HG03460 (cell line): ENCODE results near the gene ERN1.

Experiments
- ATAC-seq: cut with Tn5 transposase; IDR thresholded peaks from one replicate; pipeline ENCODE4 v1.9.1; 2021; ENCODE audit not compliant: unreplicated experiment

ERN1 gene

DNA sequence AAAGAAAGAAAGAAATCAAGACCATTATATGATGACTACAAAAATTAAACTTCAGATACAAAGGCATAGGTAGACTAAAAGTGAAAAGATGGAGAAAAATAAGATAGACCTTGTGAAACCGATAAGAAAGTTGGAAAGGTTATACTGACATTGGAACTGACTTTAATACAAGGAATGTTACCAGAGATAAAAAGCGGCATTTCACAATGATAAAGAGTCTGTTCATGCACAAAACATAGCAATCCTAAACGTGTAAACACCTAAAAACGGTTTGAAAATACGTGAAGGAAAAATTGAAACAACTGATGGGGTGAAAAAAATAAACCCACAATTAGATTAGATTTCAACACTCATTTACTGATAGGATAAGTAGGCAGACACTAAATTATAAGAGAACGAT, 9.6 kb upstream of the ERN1 start:
- no peak for ATAC-seq

GRCh38 chr17:64138441-64138840, 8.5 kb upstream of the ERN1 start:
- no peak for ATAC-seq

GRCh38 chr17:64135000-64135399, 5.1 kb upstream of the ERN1 start:
- no peak for ATAC-seq

DNA sequence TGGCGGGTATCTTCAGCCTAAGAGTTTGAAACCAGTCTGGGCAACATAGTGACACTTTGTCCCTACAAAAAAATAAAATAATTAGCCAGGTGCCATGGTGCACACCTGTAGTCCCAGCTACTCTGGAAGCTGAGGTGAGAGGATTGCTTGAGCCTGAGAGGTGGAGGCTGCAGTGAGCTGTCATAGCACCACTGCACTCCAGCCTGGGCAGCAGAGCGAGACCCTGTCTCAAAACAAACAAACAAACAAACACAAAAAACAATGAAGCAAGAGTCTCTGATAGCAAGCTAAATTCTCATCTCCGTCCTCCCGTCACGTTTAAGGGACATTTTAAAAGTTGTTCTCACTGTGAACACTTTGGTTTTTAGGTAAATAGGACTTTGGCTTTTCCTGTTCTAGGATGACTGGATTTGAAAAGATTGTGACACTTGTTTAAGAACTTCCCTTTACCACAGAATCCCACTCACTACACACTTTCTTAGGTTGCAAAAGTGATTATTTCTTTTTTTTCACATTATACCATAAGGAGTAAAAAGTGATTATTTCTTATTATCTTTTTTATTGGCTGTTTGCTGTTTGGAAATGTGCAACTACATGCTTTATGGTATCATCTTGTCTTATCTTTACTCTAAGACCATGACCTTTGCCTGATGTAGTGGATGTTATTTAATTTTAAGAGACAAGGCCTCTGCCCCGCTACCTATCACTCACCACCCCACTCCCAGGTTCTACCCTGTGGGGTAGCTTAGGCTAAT, 4.4 kb upstream of the ERN1 start:
- no peak for ATAC-seq

- ATAC-seq: no peak
These were observed 3.7 kb upstream of the ERN1 start for GRCh38 chr17:64133546-64134215.

GRCh38 chr17:64131606-64132270, 1.8 kb upstream of the ERN1 start:
- ATAC-seq: no peak

- peak; percentile 16 for ATAC-seq
These were observed 636 bp upstream of the ERN1 start for GRCh38 chr17:64130559-64131001.

DNA sequence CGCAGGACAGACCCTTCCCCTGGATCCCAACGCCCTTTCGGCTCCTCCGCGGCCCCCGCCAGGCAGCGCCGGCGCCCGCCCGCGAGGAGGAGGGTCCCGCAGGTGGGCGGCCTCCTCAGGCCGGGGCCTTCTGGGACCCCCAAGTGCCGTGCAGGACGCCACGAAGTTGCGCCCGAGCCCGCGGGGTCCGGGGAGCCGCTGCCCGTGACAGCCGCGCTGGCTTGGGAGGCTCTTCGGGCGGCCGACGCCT, 504 bp downstream of the ERN1 start:
- no peak for ATAC-seq

DNA sequence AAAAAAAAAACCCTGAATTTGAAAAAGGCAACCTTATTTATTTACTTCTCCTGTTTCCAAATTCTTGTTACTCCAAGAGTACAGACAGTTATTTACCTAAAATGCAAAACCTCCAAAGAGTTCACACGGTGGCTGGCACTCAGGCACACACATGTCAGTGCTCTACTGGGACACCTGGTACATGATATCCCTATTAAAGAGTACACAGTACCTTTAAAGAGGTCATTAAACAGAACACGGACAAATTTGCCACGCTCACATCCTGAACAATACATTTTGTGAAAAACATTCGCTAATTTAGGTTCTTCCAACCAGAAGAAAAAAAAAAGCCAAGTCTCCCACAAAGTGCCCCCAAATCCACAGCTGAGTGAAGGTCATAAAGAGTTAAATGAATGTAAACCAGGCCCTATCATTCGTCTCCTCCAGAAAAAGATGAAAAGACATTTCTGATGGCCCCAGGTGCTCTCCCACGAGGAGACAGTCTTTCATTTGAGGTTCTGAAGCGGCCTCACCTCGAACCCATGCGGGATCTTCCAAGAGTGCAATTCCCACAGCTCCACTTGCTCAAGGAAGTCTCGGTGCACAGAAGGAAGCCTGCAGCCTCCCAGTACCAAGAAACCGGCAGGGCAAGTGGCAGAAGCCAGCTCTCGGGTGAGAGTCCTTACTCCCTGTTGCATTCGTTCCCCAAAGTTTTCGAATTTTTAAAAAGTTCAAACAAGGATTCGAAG, 993 bp downstream of the ERN1 start:
- no peak for ATAC-seq

DNA sequence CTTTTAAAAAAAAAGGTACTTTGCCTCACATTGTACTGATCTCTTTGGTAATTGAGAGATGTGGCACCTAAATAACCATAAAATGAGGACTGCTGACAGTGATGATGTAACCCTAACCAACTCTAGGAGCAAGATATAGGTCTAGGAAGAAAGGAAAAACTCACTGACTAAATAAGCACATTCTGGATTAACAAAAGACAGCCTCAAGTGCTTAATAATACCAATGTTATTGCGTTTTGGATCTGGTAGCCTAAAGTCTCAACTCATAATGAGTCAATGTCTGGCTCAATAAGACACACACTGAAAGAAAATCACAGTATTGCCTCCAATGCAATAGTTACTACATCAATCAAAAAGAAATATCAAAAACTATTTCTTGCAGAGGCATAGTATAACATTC, 3.0 kb downstream of the ERN1 start:
- ATAC-seq: no peak

- ATAC-seq: no peak
These were observed 4.0 kb downstream of the ERN1 start for GRCh38 chr17:64125937-64126336.

- no peak for ATAC-seq
These were observed 5.3 kb downstream of the ERN1 start for GRCh38 chr17:64124609-64125008.

- no peak for ATAC-seq
These were observed 6.8 kb downstream of the ERN1 start for GRCh38 chr17:64123114-64123513.

DNA sequence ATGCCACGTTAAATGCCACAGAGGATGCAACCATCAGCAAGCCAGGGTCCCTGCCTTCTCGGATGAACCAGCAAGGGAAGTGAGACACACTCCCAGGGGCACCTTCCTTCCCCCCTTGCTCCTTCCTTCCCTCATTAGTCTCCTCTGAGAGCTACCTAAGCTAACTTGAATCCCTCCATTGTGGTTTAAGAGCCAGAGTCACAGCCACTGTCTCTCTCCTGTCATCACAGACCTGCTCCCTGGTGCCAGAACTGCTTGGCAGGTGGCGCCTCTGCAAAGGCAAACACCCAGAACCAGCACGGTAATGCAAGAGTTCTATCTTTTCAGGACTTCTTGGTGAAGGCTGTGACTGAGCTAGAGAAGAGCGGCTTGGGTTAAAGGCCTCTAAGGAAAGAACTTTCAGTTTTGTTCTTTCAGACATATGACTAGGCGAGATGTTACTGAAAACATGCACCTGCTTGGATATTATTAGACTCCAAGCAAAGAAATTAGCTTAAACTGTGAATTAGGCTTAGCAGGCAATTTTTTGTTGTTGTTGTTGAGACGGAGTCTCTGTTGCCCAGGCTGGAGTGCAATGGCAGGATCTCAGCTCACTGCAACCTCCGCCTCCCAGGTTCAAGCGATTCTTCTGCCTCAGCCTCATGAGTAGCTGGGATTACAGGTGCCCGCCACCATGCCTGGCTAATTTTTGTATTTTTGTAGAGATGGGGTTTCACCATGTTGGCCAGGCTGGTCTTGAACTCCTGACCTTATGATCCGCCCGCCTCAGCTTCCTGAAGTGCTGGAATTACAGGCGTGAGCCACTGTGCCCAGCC, 8.8 kb downstream of the ERN1 start:
- peak; percentile 62 for ATAC-seq

- no peak for ATAC-seq
These were observed 9.7 kb downstream of the ERN1 start for GRCh38 chr17:64120159-64120810.

GRCh38 chr17:64117981-64118979, 11.7 kb downstream of the ERN1 start:
- ATAC-seq: no peak

GRCh38 chr17:64115822-64116534, 14.0 kb downstream of the ERN1 start:
- no peak for ATAC-seq

DNA sequence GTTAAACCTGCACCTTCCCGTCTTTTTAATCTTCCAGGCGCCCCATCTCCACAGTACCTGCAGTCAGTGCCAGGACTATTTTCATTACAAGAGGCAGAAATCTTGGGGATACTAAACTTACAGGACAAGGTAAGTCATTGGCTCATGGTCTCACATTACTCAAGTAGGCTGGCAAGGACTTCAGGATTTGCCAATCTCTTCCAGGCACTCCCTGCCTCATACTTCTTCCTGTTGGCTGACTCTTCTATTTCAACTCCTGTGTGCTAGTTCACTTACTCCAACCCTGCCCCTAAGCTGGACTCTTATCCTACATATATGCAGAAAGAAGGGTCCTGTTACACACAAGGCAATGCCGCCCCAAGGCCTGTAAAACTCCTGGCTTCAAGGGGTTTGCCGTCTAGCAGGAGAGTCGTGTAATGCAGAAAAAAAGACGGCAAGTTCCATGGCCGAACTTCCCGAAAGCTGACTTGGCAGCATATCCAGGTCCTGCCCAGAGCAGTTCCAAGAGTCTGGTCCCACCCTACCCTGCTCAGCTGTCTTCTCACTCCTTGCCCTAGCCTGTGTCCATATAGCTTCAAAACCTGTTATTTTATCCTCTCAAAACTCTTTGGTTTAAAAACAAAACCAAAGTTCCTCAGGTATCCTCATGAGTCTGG, 14.8 kb downstream of the ERN1 start:
- ATAC-seq: no peak
